Dendritic cell treated with granulocyte-macrophage colony-stimulating factor and Interleukin-4, amounts not matched to agents 40 ng/mL and 50 ng/mL, for 4 days (primary cell): ENCODE results near the gene SLC9A8.
A peak's percentile ranks its signal among the peaks of the same experiment; 100 is the strongest.

Experiments
- H3K27ac Mint-ChIP-seq: one replicate; pipeline ENCODE4 v1.8.0; 2022; ENCODE audit warnings: mild to moderate bottlenecking, mixed read lengths
- H3K27me3 Mint-ChIP-seq: one replicate; pipeline ENCODE4 v1.8.0; 2022; ENCODE audit warnings: mild to moderate bottlenecking, mixed read lengths
- H3K36me3 Mint-ChIP-seq: one replicate; pipeline ENCODE4 v1.8.0; 2022; ENCODE audit warnings: low read depth, mixed read lengths
- H3K4me1 Mint-ChIP-seq: one replicate; pipeline ENCODE4 v1.8.0; 2022; ENCODE audit warnings: low read depth, mixed read lengths
- H3K4me3 Mint-ChIP-seq: one replicate; pipeline ENCODE4 v1.8.0; 2022; ENCODE audit warnings: mild to moderate bottlenecking, moderate library complexity, mixed read lengths
- H3K9me3 Mint-ChIP-seq: one replicate; pipeline ENCODE4 v1.8.0; 2022; ENCODE audit warnings: mixed read lengths
- intact Hi-C: fragments of 100-400 bp; cut with micrococcal nuclease; formaldehyde crosslinking; loops from one replicate; pipeline ENCODE4 v1.15.0; 2022

Gene SLC9A8

DNA sequence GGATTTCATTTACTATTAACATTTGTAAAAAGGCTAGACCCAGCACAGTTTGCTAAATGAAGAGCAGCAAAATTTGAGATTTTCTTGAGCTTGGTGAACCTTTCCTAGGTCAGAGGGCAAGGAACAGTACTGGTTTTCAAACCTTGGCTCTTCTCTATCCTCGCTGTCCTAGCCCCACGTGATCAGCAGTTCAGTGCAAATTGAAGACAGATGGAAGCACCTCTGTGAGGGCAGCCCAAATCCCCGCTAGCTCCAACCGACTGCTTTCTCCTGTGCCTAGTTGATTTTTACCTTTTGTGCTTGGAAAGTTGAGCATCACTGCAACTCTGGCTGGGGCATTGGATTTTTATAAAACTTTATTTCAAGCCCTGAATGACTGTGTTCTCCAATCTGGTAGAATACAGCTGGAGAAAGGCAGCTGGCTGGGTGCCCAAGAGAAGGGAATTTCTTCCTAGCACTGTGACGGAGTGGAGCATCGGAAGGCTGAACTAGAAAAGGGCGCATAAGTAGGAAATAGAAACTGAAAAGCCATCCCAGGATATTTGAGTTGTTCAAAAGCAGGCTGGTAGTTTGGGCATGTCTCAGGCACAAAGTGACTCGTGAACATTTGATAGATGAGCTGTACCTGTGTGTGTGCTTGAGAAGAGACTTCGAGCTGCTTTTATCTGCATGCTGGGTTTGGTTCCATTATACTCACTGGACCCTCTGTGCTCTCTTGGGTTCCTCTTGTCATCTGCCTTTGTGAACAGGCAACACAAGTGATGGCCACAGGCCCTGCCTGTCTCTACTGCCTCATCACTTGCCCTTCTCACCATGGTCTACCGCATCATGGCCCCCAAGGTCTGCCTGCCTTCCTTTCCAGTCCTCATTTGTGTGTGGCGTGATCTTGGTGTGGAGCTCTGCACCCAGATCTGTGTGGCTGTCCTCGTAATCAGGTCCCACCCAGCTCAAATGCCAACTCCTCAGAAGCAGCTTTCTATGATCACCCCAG lies 125.8 kb downstream of the SLC9A8 start:
- H3K27ac Mint-ChIP-seq: peak overlapping the region; percentile 97
- H3K36me3 Mint-ChIP-seq: peaks cover 74% of the 10 kb centered on the region
- intact Hi-C loops: no loop called here

DNA sequence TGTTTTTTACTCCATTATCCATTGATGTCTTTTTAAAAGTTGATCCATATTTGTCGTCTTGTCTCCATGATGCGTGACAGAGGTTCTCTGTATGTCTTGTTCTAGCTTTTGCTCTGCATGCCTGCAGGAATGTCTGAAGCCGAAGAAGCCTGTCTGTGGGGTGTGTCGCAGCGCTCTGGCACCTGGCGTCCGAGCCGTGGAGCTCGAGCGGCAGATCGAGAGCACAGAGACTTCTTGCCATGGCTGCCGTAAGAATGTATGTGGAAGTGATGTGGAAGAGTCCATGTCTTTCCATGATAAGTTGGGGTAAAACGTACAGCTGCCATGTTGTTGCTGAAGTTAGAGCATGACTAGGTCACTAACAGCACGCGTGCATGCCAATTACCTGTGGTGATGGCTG lies 128.8 kb downstream of the SLC9A8 start:
- H3K4me1 Mint-ChIP-seq: peaks cover 46% of the 10 kb centered on the region
- H3K9me3 Mint-ChIP-seq: no peaks in the 10 kb centered on the region
- H3K36me3 Mint-ChIP-seq: peaks cover 99% of the 10 kb centered on the region
- H3K27ac Mint-ChIP-seq: no peak overlapping the region
- no peak overlapping the region for H3K4me3 Mint-ChIP-seq
- intact Hi-C loops: no loop called here
- no peaks in the 10 kb centered on the region for H3K27me3 Mint-ChIP-seq

More for the DNA sequence above, 125.8 kb downstream of the SLC9A8 start:
- peak overlapping the region; percentile 95 for H3K4me3 Mint-ChIP-seq
- H3K4me1 Mint-ChIP-seq: peaks cover 67% of the 10 kb centered on the region
- H3K9me3 Mint-ChIP-seq: no peaks in the 10 kb centered on the region
- H3K27me3 Mint-ChIP-seq: no peaks in the 10 kb centered on the region
